HepG2 (cell line): ENCODE data around the gene EIF5A. TPM values are rescaled to one million over a fixed set of nuclear protein-coding genes. Genes with fewer than 3 reads are reported as not detected.

ENCODE experiments used
- ATAC-seq: fragments of 200-7000 bp; cut with Tn5 transposase; 3 replicates; pipeline ENCODE4 v1.9.1; 2020; ENCODE audit warnings: mild to moderate bottlenecking, moderate library complexity
- BruUV-seq: library from RNA; stranded (reverse); fragments of 400-500 nt; replicated peaks from 2 replicates; lab custom pipeline; 2021; lab: Mats Ljungman, UMichigan
- CTCF ChIA-PET: fragments of 300-600 bp; formaldehyde crosslinking; extraction: SDS; loops from one replicate; lab custom pipeline; 2021; ENCODE audit warnings: low total read pairs, inconsistent platforms, low intra/inter-chr PET ratio; lab: Yijun Ruan, JAX
- POLR2A ChIA-PET: fragments of 350-600 bp; sonication (Branson Sonifier 250); formaldehyde crosslinking; loops from one replicate; lab custom pipeline; 2020; ENCODE audit warnings: antibody characterized with exemption, inconsistent platforms; lab: Yijun Ruan, JAX
- DNase-seq: peaks from one replicate; pipeline ENCODE4 v3.0.0-alpha.2; 2015; ENCODE audit warnings: low spot score
- FAIRE-seq: peaks from 3 replicates; lab custom pipeline; 2011; peaks lifted over from hg19 to GRCh38; lab: Jason Lieb, UNC
- H2AFZ ChIP-seq: one replicate; pipeline ENCODE4 v1.6.1; 2011; ENCODE audit warnings: low read length, inconsistent platforms
- H3K27ac ChIP-seq: fragments of 300-600 bp; 3 replicates; pipeline ENCODE4 v1.8.0; 2011; ENCODE audit warnings: mixed run types, mild to moderate bottlenecking, mixed read lengths, low read length, inconsistent platforms; ENCODE audit not compliant: insufficient read depth; ENCODE audit errors: extremely low read length
- H3K27me3 ChIP-seq, 2 experiments: fragments of 200-600 bp in 1 of 2; 2 replicates in 1 of 2; 3 replicates in 1 of 2; pipeline versions ENCODE4 v1.6.0 to v1.8.0; 2011; ENCODE audit warnings: low read length in 2 of 2, mild to moderate bottlenecking in 2 of 2, moderate library complexity in 2 of 2, inconsistent platforms in 1 of 2; ENCODE audit not compliant: insufficient read depth in 2 of 2, control insufficient read depth in 1 of 2
- H3K36me3 ChIP-seq, 2 experiments: fragments of 200-600 bp in 1 of 2; replicated peaks in 1 of 2; 2 replicates in 1 of 2; 3 replicates in 1 of 2; pipeline versions ENCODE4 v1.5.1 to v1.8.0; 2011; ENCODE audit warnings: low read length in 2 of 2, inconsistent platforms in 1 of 2; ENCODE audit not compliant: insufficient read depth in 2 of 2, control insufficient read depth in 1 of 2
- H3K4me1 ChIP-seq: 2 replicates; pipeline ENCODE4 v1.5.1; 2012; ENCODE audit warnings: low read length, inconsistent platforms; ENCODE audit not compliant: insufficient read depth
- H3K4me2 ChIP-seq: 2 replicates; pipeline ENCODE4 v1.6.0; 2011; ENCODE audit warnings: low read depth, low read length, inconsistent platforms
- H3K4me3 ChIP-seq, 3 experiments: fragments of 200-600 bp in 1 of 3; sonication (generic), shearing (Covaris generic) in 1 of 3; replicated peaks in 1 of 3; 2 replicates each; pipeline ENCODE4 v1.5.1; 2011 to 2016; ENCODE audit warnings: low read length in 3 of 3, inconsistent platforms in 2 of 3, low read depth in 2 of 3, mild to moderate bottlenecking in 2 of 3, control low read depth in 1 of 3, mixed read lengths in 1 of 3; ENCODE audit not compliant: insufficient read depth in 1 of 3
- H3K79me2 ChIP-seq: one replicate; pipeline ENCODE4 v1.6.1; 2011; ENCODE audit warnings: low read length, inconsistent platforms; ENCODE audit not compliant: insufficient read depth
- H3K9ac ChIP-seq: 2 replicates; pipeline ENCODE4 v1.6.0; 2011; ENCODE audit warnings: mild to moderate bottlenecking, low read depth, low read length, inconsistent platforms; ENCODE audit not compliant: insufficient read depth
- H3K9me3 ChIP-seq: 2 replicates; pipeline ENCODE4 v1.5.1; 2012; ENCODE audit warnings: mild to moderate bottlenecking, low read length
- H4K20me1 ChIP-seq: 2 replicates; pipeline ENCODE4 v1.6.0; 2011; ENCODE audit warnings: inconsistent platforms, mild to moderate bottlenecking, low read length, moderate library complexity; ENCODE audit not compliant: insufficient read depth
- ARID2 ChIP-seq: sonication (generic); formaldehyde crosslinking; IDR thresholded peaks from 2 replicates; pipeline ENCODE4 v1.8.1; 2022; ENCODE audit warnings: mild to moderate bottlenecking, missing genetic modification reagents, borderline replicate concordance
- CHD2 ChIP-seq: IDR thresholded peaks from 2 replicates; pipeline ENCODE4 v1.6.1; 2011; ENCODE audit warnings: low read depth, low read length, improper control_type of control experiment
- EP300 ChIP-seq, 3 experiments: sonication (generic) in 1 of 3; formaldehyde crosslinking in 1 of 3; IDR thresholded peaks; 2 replicates each; pipeline versions ENCODE4 v1.5.1 to v1.6.1; 2011 to 2020; ENCODE audit warnings: low read depth in 2 of 3, low read length in 2 of 3, borderline replicate concordance in 1 of 3, improper control_type of control experiment in 1 of 3, mild to moderate bottlenecking in 1 of 3, missing genetic modification reagents in 1 of 3, moderate library complexity in 1 of 3
- HOXA3 ChIP-seq: sonication (generic); formaldehyde crosslinking; IDR thresholded peaks from 2 replicates; pipeline ENCODE4 v1.5.0; 2020; ENCODE audit warnings: missing genetic modification reagents
- KAT2B ChIP-seq: fragments of 150-350 bp; IDR thresholded peaks from 2 replicates; pipeline ENCODE4 v1.6.1; 2014; ENCODE audit warnings: low read depth, low read length, borderline replicate concordance
- MAX ChIP-seq: IDR thresholded peaks from 2 replicates; pipeline ENCODE4 v1.6.1; 2012; ENCODE audit warnings: inconsistent platforms
- MYNN ChIP-seq: sonication (generic); formaldehyde crosslinking; IDR thresholded peaks from 2 replicates; pipeline ENCODE4 v1.4.0; 2020; ENCODE audit warnings: mild to moderate bottlenecking, low read depth, missing genetic modification reagents
- NFE2L1 ChIP-seq: sonication (generic); formaldehyde crosslinking; IDR thresholded peaks from 2 replicates; pipeline ENCODE4 v1.4.0; 2020; ENCODE audit warnings: missing genetic modification reagents, mild to moderate bottlenecking, borderline replicate concordance
- NR2F1 ChIP-seq, 2 experiments: fragments of 450-650 bp in 1 of 2; formaldehyde crosslinking in 1 of 2; IDR thresholded peaks; 2 replicates each; pipeline versions ENCODE4 v1.5.0 to v1.6.1; 2016 to 2020; ENCODE audit warnings: mild to moderate bottlenecking in 1 of 2, missing compliant biosample characterization in 1 of 2, missing genetic modification reagents in 1 of 2, moderate library complexity in 1 of 2
- SMAD3 ChIP-seq: sonication (generic); formaldehyde crosslinking; IDR thresholded peaks from 2 replicates; pipeline ENCODE4 v1.4.0; 2020; ENCODE audit warnings: missing genetic modification reagents
- SMARCC2 ChIP-seq: fragments of 450-650 bp; IDR thresholded peaks from 2 replicates; pipeline ENCODE4 v1.6.1; 2017; ENCODE audit warnings: antibody characterized with exemption, mild to moderate bottlenecking
- ZBTB38 ChIP-seq: sonication (generic); formaldehyde crosslinking; IDR thresholded peaks from 2 replicates; pipeline ENCODE4 v1.5.1; 2020; ENCODE audit warnings: mild to moderate bottlenecking, missing genetic modification reagents
- ZBTB42 ChIP-seq: sonication (generic); formaldehyde crosslinking; IDR thresholded peaks from 2 replicates; pipeline ENCODE4 v1.5.0; 2020; ENCODE audit warnings: mild to moderate bottlenecking, missing genetic modification reagents
- ZFAT ChIP-seq: sonication (generic); formaldehyde crosslinking; conservative IDR thresholded peaks from 2 replicates; pipeline ENCODE4 v1.8.1; 2023; ENCODE audit warnings: missing genetic modification reagents, inconsistent platforms
- ZKSCAN5 ChIP-seq: sonication (generic); formaldehyde crosslinking; IDR thresholded peaks from 2 replicates; pipeline ENCODE4 v1.5.1; 2020; ENCODE audit warnings: mild to moderate bottlenecking, missing genetic modification reagents
- ZNF484 ChIP-seq: sonication (generic); formaldehyde crosslinking; IDR thresholded peaks from 2 replicates; pipeline ENCODE4 v1.5.1; 2020; ENCODE audit warnings: mild to moderate bottlenecking, low read depth, missing genetic modification reagents, borderline replicate concordance
- ZNF564 ChIP-seq: sonication (generic); formaldehyde crosslinking; IDR thresholded peaks from 2 replicates; pipeline ENCODE4 v1.8.1; 2023; ENCODE audit warnings: mild to moderate bottlenecking, missing genetic modification reagents
- ZNF710 ChIP-seq: sonication (generic); formaldehyde crosslinking; IDR thresholded peaks from 2 replicates; pipeline ENCODE4 v1.5.0; 2020; ENCODE audit warnings: mild to moderate bottlenecking, missing genetic modification reagents, borderline replicate concordance
- ZNF850 ChIP-seq: sonication (generic); formaldehyde crosslinking; conservative IDR thresholded peaks from 2 replicates; pipeline ENCODE4 v1.9.0; 2021; ENCODE audit warnings: mild to moderate bottlenecking, missing genetic modification reagents
- ZSCAN20 ChIP-seq: sonication (generic); formaldehyde crosslinking; IDR thresholded peaks from 2 replicates; pipeline ENCODE4 v1.4.0; 2020; ENCODE audit warnings: missing genetic modification reagents, mild to moderate bottlenecking, borderline replicate concordance
- WGBS: methylation state at CpG from one replicate; pipeline ENCODE4 v1.1.6; 2017; ENCODE audit warnings: low lambda C conversion rate; 5-methylcytosine and 5-hydroxymethylcytosine counted together
- in situ Hi-C: cut with HindIII; loops from 2 replicates; pipeline ENCODE4 v1.10.0; 2017; ENCODE audit warnings: low pct_unique_long_range_greater_than_20kb; ENCODE audit not compliant: extremely low pct_ligation_motif_present
- intact Hi-C: fragments of 100-400 bp; cut with micrococcal nuclease; formaldehyde crosslinking; loops from one replicate; pipeline ENCODE4 v1.10.0; 2022; ENCODE audit not compliant: unreplicated experiment
- polyA plus RNA-seq, 8 experiments: library from polyadenylated mRNA; depleted of rRNA in 3 of 8; stranded (reverse) in 7 of 8; unstranded in 1 of 8; fragments of >200 nt; fragmentation: Illumina TruSeq in 4 of 8; extraction: Trizol in 4 of 8; gene quantifications; 2 replicates each; pipeline versions ENCODE4 v1.2.1 to v1.2.3, GENCODE V29; 2011 to 2016; ENCODE audit warnings: low read depth in 4 of 8, missing spikeins in 1 of 8, mixed read lengths in 1 of 8; ENCODE audit not compliant: insufficient read depth in 1 of 8
- total RNA-seq, 5 experiments: library from RNA; depleted of rRNA; stranded (reverse); fragments of >200 nt; fragmentation: Illumina TruSeq; extraction: Trizol; gene quantifications; 2 replicates each; pipeline ENCODE4 v1.2.3, GENCODE V29; 2016; ENCODE audit warnings: low read depth in 1 of 5
- TF ChIP-seq, protein P1 (sequence below): sonication (generic); formaldehyde crosslinking; IDR thresholded peaks from 2 replicates; pipeline ENCODE4 v1.8.0; 2023; ENCODE audit warnings: mild to moderate bottlenecking, missing genetic modification reagents
- TF ChIP-seq, protein P2 (sequence below): IDR thresholded peaks from 2 replicates; pipeline ENCODE4 v1.6.1; 2016; ENCODE audit warnings: missing genetic modification reagents, missing compliant biosample characterization

EIF5A gene
- total and polyA plus RNA-seq, 2 of the 13 experiments (the other 11 are each of a cell fraction or from before 2014, with no cell fraction given), result 319 to 337 TPM

DNA sequence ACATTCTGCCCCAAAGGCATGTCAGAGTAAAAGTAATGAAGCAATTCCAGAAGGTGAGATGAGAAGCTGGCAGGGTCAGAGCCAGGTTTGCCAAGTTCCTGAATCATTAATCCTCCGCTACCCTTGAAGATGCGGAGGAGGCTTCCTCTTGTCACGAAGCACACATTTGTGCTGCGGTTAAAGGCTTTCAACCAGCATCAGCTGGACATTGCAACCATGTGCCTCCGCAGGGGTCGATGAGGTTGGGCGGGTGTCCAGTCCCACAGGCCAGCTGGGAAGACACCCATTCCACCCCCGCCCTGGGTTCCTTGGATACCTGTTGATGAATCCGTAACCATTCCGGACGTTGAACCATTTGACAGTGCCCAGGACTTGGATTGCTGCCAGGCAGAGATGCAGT lies 14.3 kb upstream of the EIF5A start:
- no peaks in the 10 kb centered on the region for H3K9me3 ChIP-seq
- H2AFZ ChIP-seq, result no peak overlapping the region
- DNase-seq (no peak), FAIRE-seq (no peak), ATAC-seq (no peak)
- CTCF ChIA-PET, result interaction anchor here (1.1 kb wide), 1 partner anchor 13 kb away, joined by 3 read pairs; no protein-coding TSS in a partner anchor
- intact Hi-C loops (no loop called here), in situ Hi-C loops (no loop called here)
- H3K9ac ChIP-seq, result no peak overlapping the region; the same call in 1 of the 2 replicates
- peak overlapping the region in 2 of 3 experiments; percentile 29 to 54; a peak in 2 of 6 replicates for H3K4me3 ChIP-seq
- no peaks in the 10 kb centered on the region for H3K36me3 ChIP-seq
- POLR2A ChIA-PET, result interaction anchor here (1.0 to 3.7 kb wide), 5 partner anchors 11 to 247 kb away, joined by 3 to 35 read pairs (median 3); partner anchors contain the start of genes GABARAP and SLC2A4
- WGBS, result 51% methylated on average over 8 of the region's 11 CpGs
- no peaks in the 10 kb centered on the region for H3K79me2 ChIP-seq
- H3K4me2 ChIP-seq, result peak overlapping the region; percentile 75
- H3K27me3 ChIP-seq, result peaks cover 0 to 11% of the 10 kb centered on the region in 2 experiments; a peak in 2 of 5 replicates
- H3K27ac ChIP-seq, result no peak overlapping the region
- H3K4me1 ChIP-seq, result peaks cover 41% of the 10 kb centered on the region
- BruUV-seq, result no TSS peak
- no peaks in the 10 kb centered on the region for H4K20me1 ChIP-seq
- 0 out of 2 replicates have a peak, but pooled peaks have one; percentile 6 for TF ChIP-seq MAX
- TF ChIP-seq ARID2 (CRISPR knock-in tag), result no peak
- no peak for TF ChIP-seq NR2F1 (CRISPR knock-in tag; IDR thresholded peaks at IDR 0.05)
- no peak for TF ChIP-seq MYNN
- no peak for TF ChIP-seq HOXA3
- no peak for TF ChIP-seq ZSCAN20 (CRISPR knock-in tag)
- no peak for TF ChIP-seq SMARCC2
- TF ChIP-seq, protein P1, sequence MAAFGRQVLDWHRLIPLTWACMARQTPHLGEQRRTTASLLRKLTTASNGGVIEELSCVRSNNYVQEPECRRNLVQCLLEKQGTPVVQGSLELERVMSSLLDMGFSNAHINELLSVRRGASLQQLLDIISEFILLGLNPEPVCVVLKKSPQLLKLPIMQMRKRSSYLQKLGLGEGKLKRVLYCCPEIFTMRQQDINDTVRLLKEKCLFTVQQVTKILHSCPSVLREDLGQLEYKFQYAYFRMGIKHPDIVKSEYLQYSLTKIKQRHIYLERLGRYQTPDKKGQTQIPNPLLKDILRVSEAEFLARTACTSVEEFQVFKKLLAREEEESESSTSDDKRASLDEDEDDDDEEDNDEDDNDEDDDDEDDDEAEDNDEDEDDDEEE (CRISPR knock-in tag), result no peak
- TF ChIP-seq ZKSCAN5 (CRISPR knock-in tag), result no peak
- TF ChIP-seq ZBTB42 (CRISPR knock-in tag), result no peak
- no peak for TF ChIP-seq ZNF564 (CRISPR knock-in tag)
- no peak for TF ChIP-seq SMAD3
- TF ChIP-seq NFE2L1 (CRISPR knock-in tag), result no peak
- TF ChIP-seq ZNF850, result no peak
- TF ChIP-seq, protein P2, sequence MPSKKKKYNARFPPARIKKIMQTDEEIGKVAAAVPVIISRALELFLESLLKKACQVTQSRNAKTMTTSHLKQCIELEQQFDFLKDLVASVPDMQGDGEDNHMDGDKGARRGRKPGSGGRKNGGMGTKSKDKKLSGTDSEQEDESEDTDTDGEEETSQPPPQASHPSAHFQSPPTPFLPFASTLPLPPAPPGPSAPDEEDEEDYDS (CRISPR knock-in tag), result no peak
- no peak for TF ChIP-seq EP300 (IDR thresholded peaks at IDR 0.05; ENCODE audit: low read depth in 2 of 2, low read length in 2 of 2)
- TF ChIP-seq EP300 (CRISPR knock-in tag; IDR thresholded peaks at IDR 0.05; ENCODE audit: borderline replicate concordance), result no peak
- no peak for TF ChIP-seq ZFAT (CRISPR knock-in tag)
- no peak for TF ChIP-seq ZNF484 (CRISPR knock-in tag)
- TF ChIP-seq ZBTB38 (CRISPR knock-in tag), result peak; percentile 43; the same call in 1 of the 2 replicates
- 0 out of 2 replicates have a peak, but pooled peaks have one; percentile 2 for TF ChIP-seq ZNF710 (CRISPR knock-in tag)
- no peak for TF ChIP-seq CHD2
- TF ChIP-seq KAT2B, result no peak
